DND-41 (cell line): ENCODE measurements around the gene ZNF70.

Source experiments
- ATAC-seq: fragments of 200-7000 bp; cut with Tn5 transposase; 3 replicates; pipeline ENCODE4 v1.9.1; 2021; ENCODE audit warnings: low read depth; ENCODE audit not compliant: insufficient read depth
- DNase-seq: peaks from one replicate; pipeline ENCODE4 v3.0.0-alpha.2; 2020
- H2AFZ ChIP-seq: 2 replicates; pipeline ENCODE4 v1.6.0; 2012; ENCODE audit warnings: low read depth, low read length
- H3K27ac ChIP-seq: 2 replicates; pipeline ENCODE4 v1.5.1; 2012; ENCODE audit warnings: low read length, inconsistent platforms
- H3K27me3 ChIP-seq: fragments of 200-600 bp; sonication (generic); 2 replicates; pipeline ENCODE4 v1.6.0; 2012; ENCODE audit warnings: low read length, mild to moderate bottlenecking, inconsistent platforms; ENCODE audit not compliant: insufficient read depth, poor library complexity
- H3K36me3 ChIP-seq: 2 replicates; pipeline ENCODE4 v1.5.1; 2012; ENCODE audit warnings: low read length, inconsistent platforms; ENCODE audit not compliant: insufficient read depth
- H3K4me1 ChIP-seq: 2 replicates; pipeline ENCODE4 v1.5.1; 2012; ENCODE audit warnings: mild to moderate bottlenecking, low read length; ENCODE audit not compliant: insufficient read depth
- H3K4me2 ChIP-seq: 2 replicates; pipeline ENCODE4 v1.6.0; 2012; ENCODE audit warnings: mild to moderate bottlenecking, moderate library complexity, low read length, inconsistent platforms; ENCODE audit not compliant: insufficient read depth
- H3K4me3 ChIP-seq, 2 experiments: fragments of 200-600 bp in 1 of 2; shearing (Covaris generic) in 1 of 2; 2 replicates each; pipeline ENCODE4 v1.5.1; 2012 to 2016; ENCODE audit warnings: inconsistent platforms in 2 of 2, low read length in 2 of 2, mild to moderate bottlenecking in 2 of 2, low read depth in 1 of 2, moderate library complexity in 1 of 2
- H3K79me2 ChIP-seq: 2 replicates; pipeline ENCODE4 v1.6.0; 2012; ENCODE audit warnings: low read length, inconsistent platforms; ENCODE audit not compliant: insufficient read depth
- H3K9ac ChIP-seq: 2 replicates; pipeline ENCODE4 v1.6.0; 2012; ENCODE audit warnings: low read depth, mild to moderate bottlenecking, inconsistent platforms, low read length, moderate library complexity
- H3K9me3 ChIP-seq: 2 replicates; pipeline ENCODE4 v1.5.1; 2012; ENCODE audit warnings: low read length, moderate library complexity, mild to moderate bottlenecking, inconsistent platforms; ENCODE audit not compliant: insufficient read depth, severe bottlenecking
- H4K20me1 ChIP-seq: 2 replicates; pipeline ENCODE4 v1.6.0; 2012; ENCODE audit warnings: low read length; ENCODE audit not compliant: insufficient read depth
- EZH2 ChIP-seq: IDR thresholded peaks from 3 replicates; pipeline ENCODE4 v1.6.1; 2012; ENCODE audit warnings: borderline replicate concordance, low read depth, mild to moderate bottlenecking, moderate library complexity, low read length, inconsistent platforms; ENCODE audit not compliant: severe bottlenecking
- TF ChIP-seq, protein P1 (sequence below): IDR thresholded peaks from 2 replicates; pipeline ENCODE4 v1.5.1; 2012; ENCODE audit warnings: borderline replicate concordance, low read length, moderate library complexity, mild to moderate bottlenecking; ENCODE audit not compliant: poor library complexity, severe bottlenecking; ENCODE audit errors: extremely low read depth

The ZNF70 gene

DNA sequence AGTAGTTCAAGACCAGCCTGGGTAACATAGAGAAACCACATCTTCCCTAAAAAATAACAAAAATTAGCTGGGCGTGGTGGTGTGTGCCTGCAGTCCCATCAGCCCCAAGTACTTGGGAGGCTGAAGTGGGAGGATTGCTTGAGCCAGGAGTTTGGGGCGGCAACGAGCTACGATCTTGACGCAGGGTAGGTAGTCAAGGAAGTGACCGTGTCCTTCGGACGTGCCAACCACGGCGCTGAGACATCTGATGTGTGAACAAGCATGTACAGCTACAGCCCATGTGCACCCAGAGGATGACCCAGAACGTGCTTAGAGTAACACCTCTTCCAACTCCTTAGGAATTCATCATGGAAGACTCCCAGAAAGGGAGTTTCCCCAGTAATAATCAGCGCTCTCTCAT is 38.7 kb downstream of the ZNF70 start:
- Histone ChIP-seq H3K79me2 (peaks cover 37% of the 10 kb centered on the region), H3K27ac (no peak overlapping the region), H3K36me3 (peaks cover 79% of the 10 kb centered on the region), H3K4me2 (no peak overlapping the region), H3K9ac (no peak overlapping the region), H3K4me3 (no peak overlapping the region), H3K4me1 (peaks cover 18% of the 10 kb centered on the region), H2AFZ (no peak overlapping the region), H4K20me1 (peaks cover 17% of the 10 kb centered on the region), H3K27me3 (no peaks in the 10 kb centered on the region), H3K9me3 (no peaks in the 10 kb centered on the region)
- TF ChIP-seq, protein P1, sequence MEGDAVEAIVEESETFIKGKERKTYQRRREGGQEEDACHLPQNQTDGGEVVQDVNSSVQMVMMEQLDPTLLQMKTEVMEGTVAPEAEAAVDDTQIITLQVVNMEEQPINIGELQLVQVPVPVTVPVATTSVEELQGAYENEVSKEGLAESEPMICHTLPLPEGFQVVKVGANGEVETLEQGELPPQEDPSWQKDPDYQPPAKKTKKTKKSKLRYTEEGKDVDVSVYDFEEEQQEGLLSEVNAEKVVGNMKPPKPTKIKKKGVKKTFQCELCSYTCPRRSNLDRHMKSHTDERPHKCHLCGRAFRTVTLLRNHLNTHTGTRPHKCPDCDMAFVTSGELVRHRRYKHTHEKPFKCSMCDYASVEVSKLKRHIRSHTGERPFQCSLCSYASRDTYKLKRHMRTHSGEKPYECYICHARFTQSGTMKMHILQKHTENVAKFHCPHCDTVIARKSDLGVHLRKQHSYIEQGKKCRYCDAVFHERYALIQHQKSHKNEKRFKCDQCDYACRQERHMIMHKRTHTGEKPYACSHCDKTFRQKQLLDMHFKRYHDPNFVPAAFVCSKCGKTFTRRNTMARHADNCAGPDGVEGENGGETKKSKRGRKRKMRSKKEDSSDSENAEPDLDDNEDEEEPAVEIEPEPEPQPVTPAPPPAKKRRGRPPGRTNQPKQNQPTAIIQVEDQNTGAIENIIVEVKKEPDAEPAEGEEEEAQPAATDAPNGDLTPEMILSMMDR: no peak
- no peak for TF ChIP-seq EZH2
- ATAC-seq (no peak), DNase-seq (no peak)

DNA sequence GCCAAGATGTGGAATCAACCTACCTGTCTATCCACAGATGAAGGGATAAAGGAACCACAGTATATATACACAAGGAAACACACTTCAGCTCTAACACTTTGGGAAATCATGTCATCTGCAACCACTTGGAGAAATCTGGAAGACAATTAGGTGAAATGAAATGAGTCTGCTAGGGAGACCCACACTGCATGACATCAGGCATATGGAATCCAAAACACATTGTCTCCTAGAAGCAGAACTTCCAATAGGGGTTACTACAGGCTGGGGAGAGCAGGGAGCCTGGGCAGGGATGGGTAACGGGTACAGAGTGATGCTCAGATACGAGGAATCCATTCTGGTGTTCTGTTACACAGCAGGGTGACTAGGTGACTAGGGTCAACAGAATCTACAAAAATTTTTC is 41.8 kb downstream of the ZNF70 start:
- no peak overlapping the region for H3K4me2 ChIP-seq
- DNase-seq (no peak), ATAC-seq (no peak)
- H3K4me1 ChIP-seq: 0 out of 2 replicates have a peak, but pooled peaks cover 10% of the 10 kb centered on the region
- no peak overlapping the region for H3K4me3 ChIP-seq
- H3K9me3 ChIP-seq: no peaks in the 10 kb centered on the region
- H3K9ac ChIP-seq: no peak overlapping the region
- no peak overlapping the region for H3K27ac ChIP-seq
- no peaks in the 10 kb centered on the region for H3K27me3 ChIP-seq
- no peak overlapping the region for H2AFZ ChIP-seq
- H3K79me2 ChIP-seq: peaks cover 38% of the 10 kb centered on the region
- H3K36me3 ChIP-seq: peaks cover 94% of the 10 kb centered on the region
- peaks cover 15% of the 10 kb centered on the region; the same call in 1 of the 2 replicates for H4K20me1 ChIP-seq
- TF ChIP-seq, protein P1: no peak
- TF ChIP-seq EZH2: no peak

DNA sequence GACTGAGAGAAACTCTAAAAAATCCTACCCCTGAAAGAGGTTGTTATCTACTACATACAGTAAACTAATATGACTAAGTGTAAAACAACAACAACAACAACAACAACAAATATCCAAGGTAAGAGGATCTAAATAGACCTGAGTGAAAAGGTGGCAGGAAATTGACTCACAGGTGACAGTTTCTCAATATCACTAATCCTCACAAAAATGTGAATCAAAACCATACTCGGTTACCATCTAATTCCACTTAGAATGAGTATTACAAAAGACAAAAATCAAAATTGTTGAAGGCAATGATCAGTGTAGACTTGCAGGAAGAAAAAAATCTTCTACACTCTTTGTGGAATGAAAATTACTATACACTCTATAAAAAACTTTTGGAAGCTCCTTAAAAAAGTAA is 42.6 kb downstream of the ZNF70 start:
- DNase-seq (no peak), ATAC-seq (no peak)
- H3K4me2 ChIP-seq: no peak overlapping the region
- H3K79me2 ChIP-seq: peaks cover 43% of the 10 kb centered on the region
- H3K27me3 ChIP-seq: no peaks in the 10 kb centered on the region
- TF ChIP-seq, protein P1: no peak
- no peak for TF ChIP-seq EZH2
- H3K4me3 ChIP-seq: no peak overlapping the region
- no peak overlapping the region for H3K27ac ChIP-seq
- no peak overlapping the region for H3K9ac ChIP-seq
- H2AFZ ChIP-seq: no peak overlapping the region
- peaks cover 11% of the 10 kb centered on the region; the same call in 1 of the 2 replicates for H4K20me1 ChIP-seq
- peaks cover 94% of the 10 kb centered on the region for H3K36me3 ChIP-seq
- no peaks in the 10 kb centered on the region for H3K9me3 ChIP-seq
- H3K4me1 ChIP-seq: 0 out of 2 replicates have a peak, but pooled peaks cover 11% of the 10 kb centered on the region

DNA sequence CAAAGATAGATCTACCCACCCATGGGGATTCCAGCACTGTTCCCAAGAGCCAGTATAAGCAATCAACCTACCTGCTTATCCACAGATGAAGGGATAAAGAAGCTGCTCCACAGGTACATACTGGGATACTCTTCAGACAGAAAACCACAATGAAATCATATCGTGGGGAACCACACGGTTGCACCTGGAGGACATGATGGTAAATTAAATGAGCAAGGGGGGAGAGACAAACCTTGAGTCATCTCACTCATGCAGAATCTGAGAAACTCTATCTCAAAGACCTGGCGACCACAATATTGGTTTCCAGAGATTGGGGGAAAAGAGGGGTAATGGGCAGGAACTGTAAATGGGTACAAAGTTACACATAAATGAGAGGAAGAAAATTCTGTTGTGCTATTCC is 45.6 kb downstream of the ZNF70 start:
- H3K27me3 ChIP-seq: no peaks in the 10 kb centered on the region
- H2AFZ ChIP-seq: no peak overlapping the region
- TF ChIP-seq, protein P1: no peak
- no peak for TF ChIP-seq EZH2
- no peak overlapping the region for H3K4me2 ChIP-seq
- H3K4me3 ChIP-seq: no peak overlapping the region
- DNase-seq (no peak), ATAC-seq (peak; percentile 35; the same call in 2 of the 3 replicates)
- H3K79me2 ChIP-seq: peaks cover 66% of the 10 kb centered on the region
- H4K20me1 ChIP-seq: peaks cover 22% of the 10 kb centered on the region; the same call in 1 of the 2 replicates
- 0 out of 2 replicates have a peak, but pooled peaks cover 15% of the 10 kb centered on the region for H3K4me1 ChIP-seq
- H3K27ac ChIP-seq: 0 out of 2 replicates have a peak overlapping the region, but pooled peaks have one; percentile 11
- H3K9me3 ChIP-seq: no peaks in the 10 kb centered on the region
- H3K36me3 ChIP-seq: peaks cover 100% of the 10 kb centered on the region
- H3K9ac ChIP-seq: no peak overlapping the region
